Endodermal cell (in vitro differentiated cells): ENCODE results near the gene SPRYD4. TPM values are rescaled to one million over a fixed set of nuclear protein-coding genes. Genes with fewer than 3 reads are reported as not detected.

ENCODE experiments used
- DNase-seq: peaks from one replicate; pipeline ENCODE4 v3.0.0-alpha.2; 2017
- H3K27ac ChIP-seq: 2 replicates; pipeline ENCODE4 v1.5.1; 2013; ENCODE audit warnings: mild to moderate bottlenecking, low read depth, low read length, moderate library complexity
- H3K27me3 ChIP-seq: 2 replicates; pipeline ENCODE4 v1.6.1; 2013; ENCODE audit warnings: mild to moderate bottlenecking, low read length, moderate library complexity; ENCODE audit not compliant: insufficient read depth, control insufficient read depth, poor library complexity, severe bottlenecking
- H3K36me3 ChIP-seq: 2 replicates; pipeline ENCODE4 v1.7.0; 2013; ENCODE audit warnings: mild to moderate bottlenecking, low read length, moderate library complexity; ENCODE audit not compliant: control insufficient read depth, insufficient read depth
- H3K4me1 ChIP-seq: one replicate; pipeline ENCODE4 v1.7.0; 2013; ENCODE audit warnings: low read length; ENCODE audit not compliant: control insufficient read depth, insufficient read depth
- H3K4me3 ChIP-seq: 2 replicates; pipeline ENCODE4 v1.5.1; 2013; ENCODE audit warnings: mild to moderate bottlenecking, low read length, moderate library complexity
- H3K9ac ChIP-seq: 2 replicates; pipeline ENCODE4 v1.6.1; 2013; ENCODE audit warnings: mild to moderate bottlenecking, low read length, moderate library complexity; ENCODE audit not compliant: poor library complexity, severe bottlenecking; ENCODE audit errors: extremely low read depth
- H3K9me3 ChIP-seq: 2 replicates; pipeline ENCODE4 v1.6.1; 2013; ENCODE audit warnings: mild to moderate bottlenecking, low read length, moderate library complexity; ENCODE audit not compliant: control insufficient read depth
- H3K27ac Mint-ChIP-seq: 2 replicates; pipeline ENCODE4 v1.8.0; 2020; ENCODE audit warnings: mixed read lengths
- H3K27me3 Mint-ChIP-seq: 2 replicates; pipeline ENCODE4 v1.8.0; 2021; ENCODE audit warnings: mild to moderate bottlenecking, mixed read lengths; ENCODE audit not compliant: insufficient read depth
- H3K36me3 Mint-ChIP-seq: 2 replicates; pipeline ENCODE4 v1.8.0; 2020; ENCODE audit warnings: low read depth, mixed read lengths
- H3K4me1 Mint-ChIP-seq: 2 replicates; pipeline ENCODE4 v1.8.0; 2020; ENCODE audit warnings: mixed read lengths
- H3K4me3 Mint-ChIP-seq: 2 replicates; pipeline ENCODE4 v1.8.0; 2020; ENCODE audit warnings: mild to moderate bottlenecking, moderate library complexity, mixed read lengths
- H3K9me3 Mint-ChIP-seq: 2 replicates; pipeline ENCODE4 v1.8.0; 2020; ENCODE audit warnings: mild to moderate bottlenecking, mixed read lengths
- CTCF ChIP-seq: fragments of 200-600 bp; sonication (generic); conservative IDR thresholded peaks from 2 replicates; pipeline ENCODE4 v1.5.0; 2021; ENCODE audit warnings: antibody characterized with exemption, mild to moderate bottlenecking
- WGBS, 2 experiments: methylation state at CpG; one replicate each; pipeline versions ENCODE4 v1.1.5 to v1.1.7; 2013; ENCODE audit warnings: missing lambda C conversion rate in 2 of 2, mixed read lengths in 1 of 2; ENCODE audit not compliant: insufficient coverage in 1 of 2, insufficient read length in 1 of 2; 5-methylcytosine and 5-hydroxymethylcytosine counted together
- total RNA-seq, 2 donors: library from RNA; stranded (reverse); fragmentation: NEBNext Ultra II Directional in 1 of 2; extraction: Animal tissue kit (Norgen Biotek cat#: 25700) in 1 of 2; gene quantifications; 2 replicates in 1 of 2; 3 replicates in 1 of 2; pipeline ENCODE4 v1.2.1, GENCODE V29; 2021

Gene SPRYD4
- total RNA-seq, 2 donors from 2014 or later = 2.9 to 3.8 TPM

- Mint-ChIP-seq H3K27me3 (peaks cover 1% of the 10 kb centered on the region), H3K4me1 (peaks cover 14% of the 10 kb centered on the region), H3K27ac (no peak overlapping the region), H3K36me3 (peaks cover 9% of the 10 kb centered on the region), H3K9me3 (no peaks in the 10 kb centered on the region), H3K4me3 (no peak overlapping the region)
- TF ChIP-seq CTCF = no peak
- H3K27ac ChIP-seq = no peak overlapping the region
- no peak overlapping the region for H3K9ac ChIP-seq
- no peaks in the 10 kb centered on the region for H3K27me3 ChIP-seq
- WGBS, 2 experiments = 91 to 95% methylated on average over 1 to 9 of the region's 9 CpGs
- H3K4me1 ChIP-seq = peaks cover 4% of the 10 kb centered on the region
- H3K36me3 ChIP-seq = peaks cover 7% of the 10 kb centered on the region
- no peak for DNase-seq
- no peaks in the 10 kb centered on the region for H3K9me3 ChIP-seq
- H3K4me3 ChIP-seq = no peak overlapping the region
Measured at GRCh38 chr12:56474389-56474788, 6.0 kb downstream of the SPRYD4 start.

- Histone ChIP-seq H3K9ac (no peak overlapping the region), H3K27me3 (no peaks in the 10 kb centered on the region), H3K4me1 (peaks cover 4% of the 10 kb centered on the region), H3K4me3 (no peak overlapping the region), H3K9me3 (no peaks in the 10 kb centered on the region), H3K27ac (no peak overlapping the region), H3K36me3 (no peaks in the 10 kb centered on the region)
- no peak overlapping the region for H3K27ac Mint-ChIP-seq
- no peaks in the 10 kb centered on the region for H3K9me3 Mint-ChIP-seq
- H3K36me3 Mint-ChIP-seq = peaks cover 3% of the 10 kb centered on the region
- 88 to 90% methylated on average over 5 to 6 of the region's 6 CpGs for WGBS, 2 experiments
- no peak for DNase-seq
- H3K27me3 Mint-ChIP-seq = peaks cover 1% of the 10 kb centered on the region
- H3K4me1 Mint-ChIP-seq = peaks cover 8% of the 10 kb centered on the region
- no peak for TF ChIP-seq CTCF
- no peak overlapping the region for H3K4me3 Mint-ChIP-seq
Measured at GRCh38 chr12:56476143-56476542, 7.8 kb downstream of the SPRYD4 start.

GRCh38 chr12:56476972-56477432 lies 8.6 kb downstream of the SPRYD4 start:
- WGBS, 2 experiments = 82 to 100% methylated on average over 1 of the region's 1 CpG
- H3K4me3 ChIP-seq = no peak overlapping the region
- H3K36me3 ChIP-seq = no peaks in the 10 kb centered on the region
- no peak for TF ChIP-seq CTCF
- no peak overlapping the region for H3K27ac ChIP-seq
- no peaks in the 10 kb centered on the region for H3K9me3 ChIP-seq
- Mint-ChIP-seq H3K4me1 (peaks cover 8% of the 10 kb centered on the region), H3K4me3 (no peak overlapping the region), H3K36me3 (peaks cover 3% of the 10 kb centered on the region), H3K27me3 (peaks cover 1% of the 10 kb centered on the region), H3K27ac (no peak overlapping the region), H3K9me3 (no peaks in the 10 kb centered on the region)
- no peak overlapping the region for H3K9ac ChIP-seq
- peak; percentile 89 for DNase-seq
- no peaks in the 10 kb centered on the region for H3K27me3 ChIP-seq
- peaks cover 4% of the 10 kb centered on the region for H3K4me1 ChIP-seq
